Activated CD4-positive, alpha-beta T cell treated with anti-CD3 and anti-CD28 coated beads for 48 hours (primary cell): ENCODE measurements around the gene ARRDC5.
"Not testable (repeated sequence)": the region's sequence is repeated elsewhere in the genome, so short reads cannot be mapped to it uniquely, and the experiment has no call there.

Experiments
- DNase-seq: peaks from one replicate; pipeline ENCODE4 v3.0.0-alpha.2; 2020

The ARRDC5 gene

DNA sequence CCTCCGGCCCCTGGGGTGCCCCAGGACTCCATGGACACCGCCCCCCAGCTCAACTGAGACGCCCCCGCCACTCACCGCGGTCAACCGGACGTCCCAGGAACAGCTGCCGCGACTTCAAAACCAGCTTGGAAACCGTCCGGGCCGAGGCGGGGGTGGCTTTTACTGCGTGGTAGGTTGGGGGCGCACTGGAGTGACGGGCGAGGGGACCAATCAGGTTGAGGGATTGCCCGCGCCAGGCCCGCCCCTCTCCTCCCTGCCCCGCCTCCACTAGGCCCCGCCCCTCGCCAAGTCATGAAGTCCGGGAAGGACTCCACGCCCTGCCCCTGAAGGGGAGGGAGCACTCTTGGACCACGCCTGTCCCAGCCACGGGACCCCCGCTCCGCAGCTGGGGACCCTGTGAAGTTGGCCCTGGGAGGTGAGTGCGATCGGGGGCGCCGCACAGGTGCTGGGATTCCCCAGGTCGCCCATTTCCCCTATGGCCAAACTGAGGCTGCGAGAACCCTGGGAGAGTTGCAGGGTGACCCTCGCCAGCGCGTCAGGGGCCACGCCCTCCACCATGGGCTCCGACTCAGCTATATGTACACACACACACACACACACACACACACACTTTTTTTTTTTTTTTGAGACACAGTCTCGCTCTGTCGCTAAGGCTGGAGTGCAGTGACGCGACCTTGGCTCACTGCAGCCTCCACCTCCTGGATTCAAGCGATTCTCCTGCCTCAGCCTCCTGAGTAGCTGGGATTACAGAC is 35.0 kb downstream of the ARRDC5 start, which contains the start of gene PLIN3:
Gene PLIN3 (minus strand): TSS at position 134 of the 752 bp plus-strand sequence. CDS start 6,273 bp downstream, outside the sequence.
- DNase-seq, result peak; percentile 96

GRCh38 chr19:4866595-4867424 is 35.9 kb downstream of the ARRDC5 start:
- peak; percentile 58 for DNase-seq

GRCh38 chr19:4861147-4861546 is 41.5 kb downstream of the ARRDC5 start:
- no peak for DNase-seq

DNA sequence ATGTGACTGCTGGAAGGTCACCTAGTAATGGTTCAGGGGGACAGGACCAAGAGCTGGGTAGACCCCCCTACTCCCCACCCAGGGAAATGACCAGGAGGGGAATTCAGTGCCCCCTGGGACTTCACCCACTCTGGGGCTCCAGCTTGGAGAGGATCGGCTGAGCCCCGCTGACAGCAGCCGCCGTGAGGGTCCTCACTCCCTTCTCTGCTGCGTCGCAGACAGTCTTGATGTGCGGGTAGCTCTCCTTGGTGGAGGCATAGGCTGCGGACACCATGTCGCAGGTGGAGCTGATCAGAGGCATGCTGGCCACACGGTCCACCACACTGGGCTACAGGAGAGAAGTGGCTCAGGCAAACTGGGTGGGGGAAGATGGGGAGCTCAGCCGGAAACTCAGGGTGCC is 43.0 kb downstream of the ARRDC5 start:
- DNase-seq, result no peak

DNA sequence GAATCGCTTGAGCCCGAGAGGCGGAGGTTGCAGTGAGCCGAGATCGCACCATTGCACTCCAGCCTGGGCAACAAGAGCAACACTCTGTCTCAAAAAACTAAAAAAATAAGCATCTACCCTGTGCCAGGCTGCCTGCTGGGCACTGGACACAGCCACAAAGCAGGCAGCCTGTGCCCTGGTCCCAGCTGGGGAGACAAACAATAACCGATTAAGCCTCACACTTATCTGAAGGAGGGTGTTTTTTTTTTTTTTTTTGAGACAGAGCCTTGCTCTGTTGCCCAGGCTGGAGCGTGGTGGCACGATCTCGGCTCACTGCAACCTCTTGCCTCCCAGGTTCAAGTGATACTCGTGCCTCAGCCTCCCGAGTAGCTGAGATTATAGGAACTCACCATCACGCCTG is 46.2 kb downstream of the ARRDC5 start:
- DNase-seq, result not testable (repeated sequence)

DNA sequence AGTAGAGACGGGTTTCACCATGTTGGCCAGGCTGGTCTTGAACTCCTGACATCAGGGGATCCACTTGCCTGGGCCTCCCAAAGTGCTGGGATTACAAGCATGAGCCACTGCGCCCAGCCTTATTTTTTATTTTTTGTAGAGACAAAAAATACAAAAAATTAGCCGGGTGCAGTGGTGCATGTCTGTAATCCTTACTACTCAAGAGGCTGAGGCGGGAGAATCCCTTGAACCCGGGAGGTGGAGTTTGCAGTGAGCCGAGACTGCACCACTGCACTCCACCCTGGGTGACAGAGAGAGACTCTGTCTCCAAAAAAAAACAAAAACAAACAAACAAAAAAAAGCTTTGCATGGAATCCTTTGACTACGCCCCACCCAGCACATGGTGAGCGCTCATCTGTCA is 49.2 kb downstream of the ARRDC5 start:
- DNase-seq, result not testable (repeated sequence)

- no peak for DNase-seq
Measured at GRCh38 chr19:4852484-4852883, 50.2 kb downstream of the ARRDC5 start.

DNA sequence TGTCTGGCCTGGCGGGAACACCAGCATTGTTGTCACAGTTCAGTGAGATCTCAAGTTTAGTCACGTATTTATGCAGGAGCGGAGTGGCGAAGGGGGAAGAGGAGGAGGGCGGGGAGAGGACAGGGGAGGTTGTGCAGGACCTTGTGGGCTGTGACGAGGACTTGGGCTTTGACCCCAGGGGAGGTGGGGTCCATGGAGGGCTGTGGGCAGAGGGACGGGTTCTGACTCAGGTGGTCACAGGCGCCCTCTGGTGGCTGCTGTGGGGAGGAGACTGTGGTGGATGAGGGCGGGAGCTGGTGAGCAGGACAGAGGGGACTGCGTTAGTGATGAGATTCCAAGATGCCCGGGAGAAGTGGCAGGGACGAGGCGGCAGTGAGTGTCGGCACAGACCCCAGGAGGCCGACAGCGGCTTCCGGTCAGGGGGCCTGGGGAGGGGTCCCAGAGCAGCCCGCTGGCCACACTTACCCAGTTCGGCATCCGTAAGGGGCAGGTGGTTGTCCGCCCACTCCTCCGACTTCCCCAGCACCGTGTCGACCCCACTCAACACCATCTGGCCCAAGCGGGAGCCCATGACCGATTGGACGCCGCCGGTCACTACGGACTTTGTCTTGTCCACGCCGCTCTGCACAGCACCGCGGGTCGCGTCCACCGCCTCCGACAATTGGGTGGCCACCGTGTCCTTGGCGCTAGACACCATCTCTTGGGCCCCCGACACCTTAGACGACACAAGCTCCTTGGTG is 51.0 kb downstream of the ARRDC5 start:
- peak; percentile 78 for DNase-seq

DNA sequence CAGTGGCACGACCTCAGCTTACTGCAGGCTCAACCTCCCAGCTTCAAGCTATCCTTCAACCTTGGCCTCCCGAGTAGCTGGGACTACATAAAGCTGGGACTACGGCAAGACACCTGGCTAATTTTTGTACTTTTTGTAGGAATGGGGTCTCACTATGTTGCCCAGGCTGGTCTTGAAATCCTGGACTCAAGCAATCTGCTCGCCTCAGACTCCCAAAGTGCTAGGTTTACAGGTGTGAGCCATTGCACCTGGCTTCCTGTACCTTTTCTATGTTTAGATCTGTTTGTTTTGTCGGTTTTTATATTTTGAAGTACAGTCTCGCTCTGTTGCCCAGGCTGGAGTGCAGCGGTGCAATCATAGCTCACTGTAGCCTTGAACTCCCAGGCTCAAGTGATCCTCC is 53.7 kb downstream of the ARRDC5 start:
- no peak for DNase-seq

DNA sequence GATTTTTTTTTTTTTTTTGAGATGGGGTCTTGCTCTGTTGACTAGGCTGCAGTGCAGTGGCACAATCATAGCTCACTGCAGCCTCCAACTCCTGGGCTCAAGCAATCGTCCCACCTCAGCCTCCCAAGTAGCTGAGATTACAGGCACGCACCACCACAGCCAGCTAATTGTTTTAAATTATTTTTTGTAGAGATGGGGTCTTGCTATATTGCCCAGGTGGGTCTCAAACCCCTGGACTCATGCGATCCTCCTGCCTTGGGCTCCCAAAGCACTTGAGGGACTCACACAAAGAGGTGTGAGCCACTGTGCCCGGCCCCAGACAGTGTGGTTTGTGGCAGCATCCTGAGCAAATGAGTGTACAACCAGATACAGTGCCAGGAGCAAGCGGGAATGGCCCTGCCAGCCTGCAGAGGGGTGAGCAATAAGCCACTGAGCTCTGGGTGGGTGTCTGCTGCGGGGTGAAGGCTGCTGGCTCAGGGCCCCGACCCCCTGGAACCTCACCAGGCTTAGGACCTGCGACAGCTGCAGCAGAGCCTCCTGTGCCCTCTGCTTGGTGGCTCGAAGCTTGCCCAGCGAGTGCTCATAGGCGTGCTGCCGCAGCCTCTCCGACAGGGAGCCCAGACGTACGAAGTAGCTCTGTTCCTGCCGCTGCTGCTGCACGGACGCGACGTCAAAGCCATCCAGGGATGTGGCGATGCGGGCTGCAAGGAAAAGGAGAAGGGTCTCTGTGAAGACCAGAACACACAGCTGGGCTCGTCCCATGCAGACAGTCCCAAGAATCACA is 55.3 kb downstream of the ARRDC5 start:
- no peak for DNase-seq

DNA sequence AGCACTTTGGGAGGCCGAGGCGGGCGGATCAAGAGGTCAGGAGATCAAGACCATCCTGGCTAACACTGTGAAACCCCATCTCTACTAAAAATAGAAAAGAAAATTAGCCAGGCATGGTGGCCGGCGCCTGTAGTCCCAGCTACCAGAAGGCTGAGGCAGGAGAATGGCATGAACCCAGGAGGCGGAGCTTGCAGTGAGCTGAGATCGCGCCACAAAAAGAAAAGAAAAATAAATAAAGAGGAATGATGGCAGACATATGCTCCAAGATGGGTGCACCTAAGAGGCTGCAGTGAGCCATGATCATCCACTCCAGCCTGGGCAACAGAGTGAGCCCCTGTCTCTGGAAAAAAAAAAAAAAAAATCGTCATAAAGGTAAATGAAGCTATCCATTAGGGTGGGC is 56.7 kb downstream of the ARRDC5 start:
- DNase-seq, result not testable (repeated sequence)

- DNase-seq, result no peak
Measured at GRCh38 chr19:4844348-4845179, 58.1 kb downstream of the ARRDC5 start.

- no peak for DNase-seq
Measured at GRCh38 chr19:4843647-4843965, 59.1 kb downstream of the ARRDC5 start.
